Fibroblast of mammary gland (primary cell): Measurements from ENCODE around the gene GGT5.
"Not testable (repeated sequence)": the region's sequence is repeated elsewhere in the genome, so short reads cannot be mapped to it uniquely, and the experiment has no call there.

Experiments used
- DNase-seq: peaks from one replicate; pipeline ENCODE4 v3.0.0-alpha.2; 2010; ENCODE audit warnings: low read depth
- H3K4me3 ChIP-seq: 2 replicates; pipeline ENCODE4 v1.5.1; 2011; ENCODE audit warnings: low read depth, mild to moderate bottlenecking, low read length, moderate library complexity; ENCODE audit not compliant: control insufficient read depth
- CTCF ChIP-seq: conservative IDR thresholded peaks from 2 replicates; pipeline ENCODE4 v1.5.1; 2011; ENCODE audit warnings: low read depth, low read length, inconsistent platforms; ENCODE audit not compliant: control insufficient read depth, insufficient read depth

GGT5 gene

DNA sequence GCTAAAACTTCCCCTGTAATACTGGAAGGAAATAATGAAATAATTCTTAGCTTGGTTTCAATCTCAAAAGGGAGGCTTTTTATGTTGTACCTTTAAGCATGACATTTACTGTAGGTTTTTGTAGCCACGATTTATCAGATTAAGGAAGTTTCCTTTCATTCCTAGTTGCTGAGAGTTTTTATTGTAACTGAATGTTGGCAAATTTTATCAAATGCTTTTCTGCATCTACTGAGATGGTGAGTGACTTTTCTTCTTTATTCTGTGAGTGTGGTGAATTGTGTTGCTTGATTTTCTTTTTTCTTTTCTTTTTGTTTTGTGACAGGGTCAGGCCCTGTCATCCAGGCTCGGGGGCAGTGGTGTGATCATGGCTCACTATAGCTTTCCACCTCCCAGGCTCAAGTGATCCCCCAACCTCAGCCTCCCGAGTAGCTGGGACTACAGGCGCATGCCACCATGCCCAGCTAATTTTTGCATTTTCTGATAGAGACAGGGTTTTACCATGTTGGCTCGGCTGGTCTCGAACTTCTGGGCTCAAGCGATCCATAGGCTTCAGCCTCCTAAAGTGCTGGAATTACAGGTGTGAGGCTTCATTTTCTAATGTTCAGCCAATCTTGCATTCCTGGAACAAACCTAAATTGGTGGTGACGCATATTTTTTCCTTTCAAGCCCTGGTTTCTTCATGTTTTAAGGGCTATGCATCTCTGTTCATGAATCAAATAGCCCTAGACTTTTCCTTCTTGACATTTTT is 37.4 kb downstream of the GGT5 start:
- no peak for DNase-seq
- TF ChIP-seq CTCF: no peak
- H3K4me3 ChIP-seq: no peak overlapping the region

GRCh38 chr22:24206460-24207263 is 38.2 kb downstream of the GGT5 start:
- H3K4me3 ChIP-seq: not testable (repeated sequence)
- peak; percentile 31 for DNase-seq

- H3K4me3 ChIP-seq: no peak overlapping the region
- no peak for DNase-seq
- no peak for TF ChIP-seq CTCF
Measured at GRCh38 chr22:24205438-24206195, 39.3 kb downstream of the GGT5 start.

GRCh38 chr22:24203856-24204255 is 41.0 kb downstream of the GGT5 start:
- not testable (repeated sequence) for H3K4me3 ChIP-seq, DNase-seq

- no peak for TF ChIP-seq CTCF
- no peak overlapping the region for H3K4me3 ChIP-seq
- DNase-seq: no peak
Measured at GRCh38 chr22:24201681-24202614, 42.9 kb downstream of the GGT5 start.

- TF ChIP-seq CTCF: no peak
- no peak overlapping the region for H3K4me3 ChIP-seq
- peak; percentile 64 for DNase-seq
Measured at GRCh38 chr22:24200619-24201212, 44.2 kb downstream of the GGT5 start.

GRCh38 chr22:24198682-24199052 is 46.2 kb downstream of the GGT5 start:
- no peak for TF ChIP-seq CTCF
- no peak overlapping the region for H3K4me3 ChIP-seq
- DNase-seq: no peak
